ENCODE measurements around the gene BCAP31. TPM values are rescaled to one million over a fixed set of nuclear protein-coding genes. Genes with fewer than 3 reads are reported as not detected.

BCAP31 gene
- total RNA-seq, 2 donors from 2014 or later, result 192 to 206 TPM

GRCh38 chrX:153723351-153724251, 586 bp downstream of the BCAP31 start:
- peaks cover 61% of the 10 kb centered on the region for H3K9me3 Mint-ChIP-seq
- peaks cover 28% of the 10 kb centered on the region for H3K36me3 ChIP-seq (ENCODE audit: control insufficient read depth, insufficient read depth, low read length)
- H3K9ac ChIP-seq (ENCODE audit: extremely low read depth, low read length, poor library complexity, severe bottlenecking), result peak overlapping the region; percentile 59
- WGBS, 2 experiments (ENCODE audit: insufficient coverage in 1 of 2, insufficient read length in 1 of 2), result 0 to 2% methylated on average over 13 to 65 of the region's 78 CpGs
- peak overlapping the region; percentile 89 for H3K27ac Mint-ChIP-seq
- H3K4me3 Mint-ChIP-seq, result peak overlapping the region; percentile 77
- H3K27me3 Mint-ChIP-seq (ENCODE audit: insufficient read depth), result no peaks in the 10 kb centered on the region
- peak; percentile 62 for TF ChIP-seq CTCF (conservative IDR thresholded peaks at IDR 0.05)
- peak overlapping the region; percentile 88 for H3K4me3 ChIP-seq (ENCODE audit: low read length)
- peaks cover 29% of the 10 kb centered on the region for H3K36me3 Mint-ChIP-seq (ENCODE audit: low read depth)
- no peaks in the 10 kb centered on the region for H3K9me3 ChIP-seq (ENCODE audit: control insufficient read depth, low read length)
- DNase-seq, result peak; percentile 76
- H3K27me3 ChIP-seq (ENCODE audit: control insufficient read depth, insufficient read depth, low read length, poor library complexity, severe bottlenecking), result no peaks in the 10 kb centered on the region
- H3K27ac ChIP-seq (ENCODE audit: low read depth, low read length), result peak overlapping the region; percentile 57
- H3K4me1 Mint-ChIP-seq, result peaks cover 15% of the 10 kb centered on the region
- peaks cover 8% of the 10 kb centered on the region for H3K4me1 ChIP-seq (ENCODE audit: control insufficient read depth, insufficient read depth, low read length)

- Mint-ChIP-seq H3K27me3 (ENCODE audit: insufficient read depth) (no peaks in the 10 kb centered on the region), H3K4me3 (peak overlapping the region; percentile 77), H3K27ac (peak overlapping the region; percentile 89), H3K9me3 (peaks cover 57% of the 10 kb centered on the region), H3K36me3 (ENCODE audit: low read depth) (peaks cover 32% of the 10 kb centered on the region), H3K4me1 (peaks cover 14% of the 10 kb centered on the region)
- WGBS, 2 experiments (ENCODE audit: insufficient coverage in 1 of 2, insufficient read length in 1 of 2), result 72 to 78% methylated on average over 3 to 12 of the region's 12 CpGs
- Histone ChIP-seq H3K9me3 (ENCODE audit: control insufficient read depth, low read length) (no peaks in the 10 kb centered on the region), H3K9ac (ENCODE audit: extremely low read depth, low read length, poor library complexity, severe bottlenecking) (peak overlapping the region; percentile 59), H3K4me1 (ENCODE audit: control insufficient read depth, insufficient read depth, low read length) (peaks cover 8% of the 10 kb centered on the region), H3K36me3 (ENCODE audit: control insufficient read depth, insufficient read depth, low read length) (peaks cover 34% of the 10 kb centered on the region), H3K27me3 (ENCODE audit: control insufficient read depth, insufficient read depth, low read length, poor library complexity, severe bottlenecking) (no peaks in the 10 kb centered on the region), H3K27ac (ENCODE audit: low read depth, low read length) (no peak overlapping the region), H3K4me3 (ENCODE audit: low read length) (peak overlapping the region; percentile 88)
- no peak for TF ChIP-seq CTCF (conservative IDR thresholded peaks at IDR 0.05)
- no peak for DNase-seq
These were observed 1.4 kb downstream of the BCAP31 start for GRCh38 chrX:153722704-153723350.

- Mint-ChIP-seq H3K27ac (no peak overlapping the region), H3K27me3 (ENCODE audit: insufficient read depth) (no peaks in the 10 kb centered on the region), H3K36me3 (ENCODE audit: low read depth) (peaks cover 56% of the 10 kb centered on the region), H3K4me1 (peaks cover 7% of the 10 kb centered on the region), H3K4me3 (no peak overlapping the region), H3K9me3 (peaks cover 63% of the 10 kb centered on the region)
- no peaks in the 10 kb centered on the region for H3K27me3 ChIP-seq (ENCODE audit: control insufficient read depth, insufficient read depth, low read length, poor library complexity, severe bottlenecking)
- H3K4me3 ChIP-seq (ENCODE audit: low read length), result no peak overlapping the region
- no peak overlapping the region for H3K27ac ChIP-seq (ENCODE audit: low read depth, low read length)
- no peak for TF ChIP-seq CTCF (conservative IDR thresholded peaks at IDR 0.05)
- WGBS, 2 experiments (ENCODE audit: insufficient coverage in 1 of 2, insufficient read length in 1 of 2), result 92 to 100% methylated on average over 1 to 2 of the region's 2 CpGs
- no peaks in the 10 kb centered on the region for H3K4me1 ChIP-seq (ENCODE audit: control insufficient read depth, insufficient read depth, low read length)
- H3K36me3 ChIP-seq (ENCODE audit: control insufficient read depth, insufficient read depth, low read length), result peaks cover 55% of the 10 kb centered on the region
- DNase-seq, result no peak
- no peaks in the 10 kb centered on the region for H3K9me3 ChIP-seq (ENCODE audit: control insufficient read depth, low read length)
- H3K9ac ChIP-seq (ENCODE audit: extremely low read depth, low read length, poor library complexity, severe bottlenecking), result no peak overlapping the region
These were observed 4.5 kb downstream of the BCAP31 start for GRCh38 chrX:153719701-153720100.
